Measurements from ENCODE around the gene SEL1L.
A peak's percentile ranks its signal among the peaks of the same experiment; 100 is the strongest.
"Not testable (repeated sequence)": the region's sequence is repeated elsewhere in the genome, so short reads cannot be mapped to it uniquely, and the experiment has no call there.

The SEL1L gene

GRCh38 chr14:81533536-81534343 is at the start of gene SEL1L:
Gene SEL1L, minus strand, starts transcription at chr14:81533853. Its CDS starts 109 bp downstream, at chr14:81533744.
- DNase-seq (ENCODE audit: low spot score): peak; percentile 97
- FAIRE-seq: peak; percentile 44

GRCh38 chr14:81582420-81582819 is 48.8 kb upstream of the SEL1L start:
- no peak for DNase-seq (ENCODE audit: low spot score)
- FAIRE-seq: no peak

GRCh38 chr14:81579115-81579514 is 45.5 kb upstream of the SEL1L start:
- DNase-seq (ENCODE audit: low spot score): no peak
- FAIRE-seq: no peak

DNA sequence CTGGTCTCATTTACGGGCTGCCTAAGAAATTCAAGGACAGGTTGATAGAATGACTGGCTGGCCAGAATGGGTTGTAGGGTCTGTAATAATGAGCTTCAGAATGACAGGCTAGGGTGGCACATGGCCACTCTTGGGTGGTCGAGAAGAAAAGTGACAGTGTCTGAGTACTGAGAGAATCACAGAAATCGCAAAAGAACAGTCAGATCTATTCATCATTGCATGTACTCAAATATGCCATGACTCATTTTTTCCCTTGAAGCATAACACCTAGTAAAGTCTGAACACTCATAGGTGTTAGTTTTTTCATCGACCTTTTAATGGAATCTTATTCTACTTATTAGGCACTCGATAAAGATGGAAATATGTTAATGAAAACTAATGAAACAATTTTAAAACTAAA is 37.8 kb upstream of the SEL1L start:
- DNase-seq (ENCODE audit: low spot score) (no peak), FAIRE-seq (no peak)

DNA sequence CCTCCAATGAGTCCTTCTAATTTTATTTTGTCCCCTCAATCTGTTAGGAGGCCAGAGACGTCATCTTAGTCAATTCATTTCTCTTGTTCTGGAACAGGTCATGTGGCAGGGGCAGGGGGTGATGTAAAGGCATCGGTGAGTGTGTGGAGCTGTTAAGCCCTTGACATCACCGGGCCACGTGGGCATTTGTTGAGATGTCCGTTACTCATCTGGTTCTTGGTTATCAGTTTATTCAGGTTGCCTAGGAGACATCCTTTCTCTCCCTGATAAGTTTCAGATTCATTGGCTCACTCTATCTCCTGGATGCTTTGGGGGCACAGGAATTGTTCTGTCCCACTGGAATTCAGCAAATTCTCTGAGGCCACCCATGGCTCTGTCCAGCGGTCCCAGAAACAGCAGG is 33.6 kb upstream of the SEL1L start:
- no peak for DNase-seq (ENCODE audit: low spot score)
- FAIRE-seq: no peak

- FAIRE-seq: no peak
- peak; percentile 44 for DNase-seq (ENCODE audit: low spot score)
Observed at GRCh38 chr14:81565441-81566290, 32.0 kb upstream of the SEL1L start.

DNA sequence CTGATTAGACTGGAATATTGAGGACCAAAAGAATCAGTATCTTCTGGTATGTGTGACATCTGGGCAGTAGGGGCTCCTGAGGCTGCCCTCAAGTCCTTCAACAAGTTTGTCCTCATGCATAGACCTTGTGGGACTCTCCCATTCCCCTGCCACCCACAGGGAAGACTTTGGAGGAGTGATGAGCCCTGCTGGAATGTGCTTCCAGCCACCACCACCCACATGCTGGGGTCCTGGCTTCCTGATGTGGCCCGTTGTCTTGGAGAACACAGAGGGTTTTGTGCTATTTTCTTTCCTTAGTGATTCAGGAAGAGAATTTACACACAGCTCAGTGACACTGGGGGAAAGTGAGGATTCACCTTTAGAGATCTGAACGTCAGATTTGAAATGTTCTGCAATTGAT is 29.2 kb upstream of the SEL1L start:
- FAIRE-seq (peak; percentile 56), DNase-seq (ENCODE audit: low spot score) (peak; percentile 30)

DNA sequence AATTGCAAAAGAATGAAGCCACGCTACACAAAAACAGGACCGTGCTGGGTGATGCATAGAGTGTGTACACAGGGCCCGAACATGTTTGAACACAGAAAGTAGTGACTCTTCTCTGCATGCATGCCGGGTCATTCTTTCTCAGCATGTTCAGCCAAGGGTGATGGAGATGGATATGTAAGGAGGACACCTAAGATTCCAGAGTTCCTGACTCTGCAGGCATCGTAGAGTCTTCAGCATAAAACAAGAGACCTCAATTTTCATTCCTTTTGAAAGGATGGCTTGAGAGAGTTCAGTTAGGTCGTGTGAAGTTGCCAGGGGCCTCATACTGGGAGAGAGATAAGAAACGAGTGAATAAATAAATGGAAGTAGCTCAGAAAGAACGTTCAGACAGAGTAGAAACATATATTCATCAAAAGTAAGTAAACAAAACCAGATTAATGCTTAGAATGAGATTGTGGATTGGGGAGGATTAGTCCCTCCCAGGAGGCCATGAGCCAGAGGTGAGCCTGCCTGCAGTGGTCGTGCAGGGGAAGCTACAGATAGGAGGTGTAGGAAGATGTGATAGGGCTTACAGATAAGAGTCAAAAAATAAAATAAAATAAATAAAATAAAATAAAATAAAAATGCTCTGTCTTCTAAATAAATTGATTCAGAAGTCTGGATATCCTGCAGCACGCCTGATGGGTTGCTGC is 27.6 kb upstream of the SEL1L start:
- FAIRE-seq (no peak), DNase-seq (ENCODE audit: low spot score) (no peak)

DNA sequence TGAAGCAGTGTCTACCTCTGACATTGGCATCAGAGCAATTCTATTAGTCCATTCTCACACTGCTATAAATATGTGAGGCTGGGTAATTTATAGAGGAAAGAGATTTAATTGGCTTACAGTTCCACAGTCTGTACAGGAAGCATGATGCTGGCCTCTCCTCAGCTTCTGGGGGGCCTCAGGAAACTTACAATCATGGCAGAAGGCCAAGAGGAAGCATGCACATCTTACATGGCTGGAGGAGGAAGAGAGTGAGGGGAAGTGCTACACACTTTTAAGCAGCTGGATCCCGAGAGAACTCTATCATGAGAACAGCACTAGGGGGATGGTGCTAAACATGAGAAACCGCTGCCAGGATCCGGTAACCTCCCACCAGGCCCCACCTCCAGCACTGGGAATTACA is 25.7 kb upstream of the SEL1L start:
- no peak for FAIRE-seq
- DNase-seq (ENCODE audit: low spot score): no peak

GRCh38 chr14:81557146-81557545 is 23.5 kb upstream of the SEL1L start:
- DNase-seq (ENCODE audit: low spot score): no peak
- no peak for FAIRE-seq

- no peak for DNase-seq (ENCODE audit: low spot score)
- FAIRE-seq: no peak
Observed at GRCh38 chr14:81555684-81556083, 22.0 kb upstream of the SEL1L start.

DNA sequence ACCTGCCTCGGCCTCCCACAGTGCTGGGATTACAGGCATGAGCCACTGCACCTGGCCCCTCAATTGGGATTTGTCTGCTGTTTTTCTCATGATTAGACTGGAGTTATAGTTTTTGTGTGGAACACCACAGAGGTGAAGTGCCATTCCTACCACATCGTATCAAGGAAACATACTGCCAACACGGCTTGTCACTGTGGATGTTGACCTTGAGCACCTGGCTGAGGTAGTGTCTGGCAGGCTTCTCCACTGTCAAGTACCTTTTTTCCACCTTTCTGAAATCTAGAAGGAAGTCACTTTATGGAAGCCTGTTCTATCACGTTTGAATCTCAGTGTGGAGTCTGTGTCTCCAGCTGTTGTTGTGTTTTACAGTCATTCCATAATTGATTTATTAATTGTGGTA is 21.4 kb upstream of the SEL1L start:
- FAIRE-seq: no peak

GRCh38 chr14:81551471-81551870 is 17.8 kb upstream of the SEL1L start:
- FAIRE-seq: no peak
- DNase-seq (ENCODE audit: low spot score): no peak

More for the DNA sequence above, 21.4 kb upstream of the SEL1L start:
- no peak for DNase-seq (ENCODE audit: low spot score)

DNA sequence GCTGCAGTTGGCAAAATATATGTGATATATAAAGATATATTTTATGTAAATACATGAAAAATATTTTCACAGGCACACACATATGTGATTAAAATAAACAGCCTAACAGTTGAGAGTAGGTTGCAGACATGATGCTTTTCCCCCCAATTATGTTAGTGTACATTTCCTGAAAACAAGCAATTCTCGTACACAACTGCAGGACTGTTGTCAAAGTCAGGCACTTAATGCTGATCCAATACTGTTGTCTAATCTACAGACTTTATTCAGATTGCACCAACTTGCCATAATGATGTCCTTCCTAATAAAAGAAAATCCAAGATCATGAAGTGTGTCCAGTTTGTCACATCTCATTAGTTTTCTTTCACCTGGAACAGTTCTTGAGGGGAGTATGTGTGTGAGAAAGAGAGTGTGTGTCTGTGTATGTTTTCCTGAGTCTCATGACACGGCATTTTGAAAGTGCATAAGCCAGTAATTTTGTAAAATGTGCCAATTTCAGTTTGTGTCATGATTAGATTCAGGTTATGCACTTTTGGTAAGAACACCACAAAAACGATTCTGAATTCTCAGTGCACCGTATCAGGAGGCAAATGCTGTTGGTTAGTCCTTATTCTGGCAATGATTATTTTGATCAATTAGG is 16.5 kb upstream of the SEL1L start:
- DNase-seq (ENCODE audit: low spot score): no peak
- FAIRE-seq: no peak

GRCh38 chr14:81541206-81541605 is 7.6 kb upstream of the SEL1L start:
- not testable (repeated sequence) for FAIRE-seq; DNase-seq (ENCODE audit: low spot score)

DNA sequence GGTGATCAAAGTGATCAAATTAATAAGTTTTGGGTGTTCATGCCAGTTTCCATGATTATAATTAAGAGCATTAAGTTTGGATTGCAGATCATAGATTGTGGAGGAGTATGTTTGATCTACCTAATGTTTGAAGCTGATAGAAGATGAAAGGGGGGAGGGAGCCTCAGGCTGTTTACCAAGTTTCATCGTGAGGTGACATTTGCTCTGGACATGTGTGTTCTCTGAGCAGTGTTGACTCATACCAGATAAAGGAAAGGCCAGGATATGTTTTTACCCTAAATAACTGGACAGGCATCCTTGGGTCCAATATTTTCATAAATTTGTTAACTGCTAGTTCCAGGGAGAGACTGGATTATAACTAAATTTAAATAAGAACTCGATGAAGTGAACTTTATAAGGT is 3.5 kb upstream of the SEL1L start:
- DNase-seq (ENCODE audit: low spot score) (no peak), FAIRE-seq (no peak)

- peak; percentile 13 for FAIRE-seq
- DNase-seq (ENCODE audit: low spot score): no peak
Observed at GRCh38 chr14:81536241-81536771, 2.7 kb upstream of the SEL1L start.

GRCh38 chr14:81535396-81536164 is 1.9 kb upstream of the SEL1L start:
- DNase-seq (ENCODE audit: low spot score): no peak
- FAIRE-seq: no peak

DNA sequence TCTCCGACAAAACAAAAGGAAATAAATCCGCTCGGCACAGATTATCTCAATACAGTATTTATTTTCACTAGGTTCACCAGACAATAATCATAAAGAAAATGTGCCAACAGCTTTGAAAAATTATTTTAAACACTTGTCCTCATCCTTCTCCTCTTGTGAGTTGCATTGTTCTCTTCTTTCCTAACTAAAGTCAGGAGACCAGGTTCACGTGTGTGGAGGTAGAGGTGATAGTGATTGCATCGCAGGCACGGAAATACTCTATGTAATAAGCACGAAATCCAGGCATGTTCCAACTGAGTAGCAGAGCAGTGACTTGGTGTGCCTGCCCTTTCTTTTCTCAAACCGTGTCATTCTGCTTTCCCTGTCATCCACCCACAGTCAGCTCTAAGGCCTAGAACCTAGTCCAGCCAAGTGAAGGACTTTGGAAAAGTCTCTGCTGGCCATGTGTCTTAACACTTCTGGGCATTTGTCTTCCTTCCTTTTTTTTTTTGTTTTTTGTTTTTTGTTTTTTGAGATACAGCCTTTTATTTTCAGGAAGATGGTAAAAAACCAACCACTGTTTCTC is 939 bp upstream of the SEL1L start:
- FAIRE-seq: no peak
- no peak for DNase-seq (ENCODE audit: low spot score)

DNA sequence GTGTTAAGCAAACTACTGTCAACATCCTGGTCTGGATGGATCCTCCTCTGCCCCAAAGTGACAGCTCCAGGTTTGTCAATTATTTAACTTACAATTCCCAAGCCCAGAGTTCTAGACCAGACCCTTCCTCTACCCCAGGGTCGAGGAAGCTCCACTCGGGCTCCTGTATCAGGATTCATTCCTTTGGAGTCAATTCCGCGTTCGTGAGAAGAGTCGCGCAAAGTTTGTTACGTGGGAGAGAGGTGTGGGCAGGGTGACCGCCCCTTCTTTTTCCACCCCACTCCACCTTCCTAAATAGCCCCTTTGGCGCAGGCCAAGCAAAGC is 479 bp downstream of the SEL1L start:
- no peak for DNase-seq (ENCODE audit: low spot score)
- no peak for FAIRE-seq

All from urothelium cell line (cell line).